Thyroid gland (tissue), 4 donors: Measurements from ENCODE around the gene IFNLR1. TPM values are rescaled to one million over a fixed set of nuclear protein-coding genes. Genes with fewer than 3 reads are reported as not detected.

Experiments used
- DNase-seq, 2 donors: peaks; one replicate each; pipeline ENCODE4 v3.0.0-alpha.2; 2019
- H3K27ac ChIP-seq, 3 donors: fragments of 200-600 bp; sonication (generic); 1 replicate in 2 of 3; 2 replicates in 1 of 3; pipeline ENCODE4 v1.5.1; 2016 to 2019; ENCODE audit warnings: mild to moderate bottlenecking in 1 of 3, moderate library complexity in 1 of 3
- H3K27me3 ChIP-seq: fragments of 200-600 bp; sonication (generic); one replicate; pipeline ENCODE4 v1.5.1; 2019
- H3K36me3 ChIP-seq, 2 donors: fragments of 200-600 bp; sonication (generic); one replicate each; pipeline ENCODE4 v1.5.1; 2016 to 2019
- H3K4me1 ChIP-seq, 2 donors: fragments of 200-600 bp; sonication (generic); one replicate each; pipeline ENCODE4 v1.5.1; 2017 to 2019
- H3K4me3 ChIP-seq, 3 donors: fragments of 200-600 bp; sonication (generic); replicated peaks in 1 of 3; 1 replicate in 2 of 3; 2 replicates in 1 of 3; pipeline ENCODE4 v1.5.1; 2016; ENCODE audit warnings: mild to moderate bottlenecking in 1 of 3
- H3K9me3 ChIP-seq: fragments of 200-600 bp; sonication (generic); one replicate; pipeline ENCODE4 v1.5.1; 2017
- POLR2A ChIP-seq, 2 donors: fragments of 450-650 bp; IDR thresholded peaks; one replicate each; pipeline ENCODE4 v1.6.1; 2017; ENCODE audit warnings: antibody characterized with exemption in 2 of 2, mild to moderate bottlenecking in 2 of 2, moderate library complexity in 1 of 2
- WGBS, 2 donors: methylation state at CpG; one replicate each; pipeline ENCODE4 v1.1.5; 2017; 5-methylcytosine and 5-hydroxymethylcytosine counted together
- intact Hi-C: fragments of 100-400 bp; cut with DNase I; formaldehyde crosslinking; loops from one replicate; pipeline ENCODE4 v1.15.1; 2023
- total RNA-seq, 4 donors: library from RNA; depleted of rRNA; stranded (reverse); fragments of >200 nt; gene quantifications; one replicate each; pipeline ENCODE4 v1.2.3, GENCODE V29; 2016
- TF ChIP-seq, protein P1 (sequence below), 6 experiments: fragments of 200-600 bp in 3 of 6; fragments of 450-650 bp in 3 of 6; sonication (generic) in 3 of 6; IDR thresholded peaks; one replicate each; pipeline ENCODE4 v1.5.1; 2016 to 2019; ENCODE audit warnings: antibody characterized with exemption in 6 of 6, mild to moderate bottlenecking in 2 of 6, inconsistent platforms in 1 of 6, moderate library complexity in 1 of 6

Gene IFNLR1
- total RNA-seq, 4 donors from 2014 or later: 4.7 to 9.3 (median 6.1) TPM

DNA sequence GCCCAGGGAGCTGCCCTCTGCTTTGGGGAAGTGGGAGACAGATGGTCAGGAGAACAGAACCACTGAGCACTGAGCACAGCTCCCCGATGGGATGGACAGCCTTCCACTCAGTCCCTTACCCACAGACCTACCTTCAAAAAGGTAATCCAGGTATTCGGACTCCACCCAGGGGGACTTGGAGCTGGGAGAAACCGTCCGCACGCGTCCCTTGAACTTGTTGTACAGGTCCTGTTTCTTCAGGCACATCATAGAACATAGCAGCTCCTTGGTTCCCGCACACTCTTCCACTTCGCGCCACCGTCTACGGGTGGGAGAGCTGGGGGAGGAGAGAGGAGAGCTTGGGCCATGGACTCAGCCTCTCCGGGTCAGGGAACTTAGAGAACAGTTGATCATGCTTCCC is 17.8 kb downstream of the IFNLR1 start:
- no peak for TF ChIP-seq POLR2A (IDR thresholded peaks at IDR 0.05)
- TF ChIP-seq, protein P1, sequence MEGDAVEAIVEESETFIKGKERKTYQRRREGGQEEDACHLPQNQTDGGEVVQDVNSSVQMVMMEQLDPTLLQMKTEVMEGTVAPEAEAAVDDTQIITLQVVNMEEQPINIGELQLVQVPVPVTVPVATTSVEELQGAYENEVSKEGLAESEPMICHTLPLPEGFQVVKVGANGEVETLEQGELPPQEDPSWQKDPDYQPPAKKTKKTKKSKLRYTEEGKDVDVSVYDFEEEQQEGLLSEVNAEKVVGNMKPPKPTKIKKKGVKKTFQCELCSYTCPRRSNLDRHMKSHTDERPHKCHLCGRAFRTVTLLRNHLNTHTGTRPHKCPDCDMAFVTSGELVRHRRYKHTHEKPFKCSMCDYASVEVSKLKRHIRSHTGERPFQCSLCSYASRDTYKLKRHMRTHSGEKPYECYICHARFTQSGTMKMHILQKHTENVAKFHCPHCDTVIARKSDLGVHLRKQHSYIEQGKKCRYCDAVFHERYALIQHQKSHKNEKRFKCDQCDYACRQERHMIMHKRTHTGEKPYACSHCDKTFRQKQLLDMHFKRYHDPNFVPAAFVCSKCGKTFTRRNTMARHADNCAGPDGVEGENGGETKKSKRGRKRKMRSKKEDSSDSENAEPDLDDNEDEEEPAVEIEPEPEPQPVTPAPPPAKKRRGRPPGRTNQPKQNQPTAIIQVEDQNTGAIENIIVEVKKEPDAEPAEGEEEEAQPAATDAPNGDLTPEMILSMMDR (IDR thresholded peaks at IDR 0.05): no peak
- intact Hi-C loops: no loop called here
- Histone ChIP-seq H3K27me3 (no peaks in the 10 kb centered on the region), H3K27ac (no peak overlapping the region), H3K4me1 (peaks cover 0 to under 1% of the 10 kb centered on the region in 2 donors), H3K9me3 (no peaks in the 10 kb centered on the region), H3K36me3 (peaks cover 0 to 3% of the 10 kb centered on the region in 2 donors), H3K4me3 (no peak overlapping the region)
- 90 to 96% methylated on average over 12 of the region's 12 CpGs for WGBS, 2 donors
- no peak for DNase-seq

DNA sequence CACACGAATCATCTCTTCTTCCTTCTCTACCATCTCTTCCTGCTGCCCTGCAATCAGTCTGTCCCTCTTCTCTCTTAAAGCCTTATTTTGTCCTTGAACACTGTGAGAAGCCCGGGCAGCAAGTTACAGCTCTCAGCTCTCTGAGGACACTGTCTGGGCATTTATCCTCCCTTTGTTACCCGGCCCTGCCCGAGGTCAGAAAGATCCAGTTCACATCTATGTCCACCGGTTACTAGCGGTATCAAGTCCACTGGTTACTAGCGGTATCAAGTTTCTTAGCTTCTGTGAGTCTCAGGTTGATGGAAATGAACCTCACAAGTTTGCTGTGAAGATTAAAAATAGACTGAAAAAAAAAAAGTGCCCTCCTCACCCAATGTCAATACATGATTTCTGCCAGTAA is 18.8 kb downstream of the IFNLR1 start:
- TF ChIP-seq, protein P1 (IDR thresholded peaks at IDR 0.05): no peak
- TF ChIP-seq POLR2A (IDR thresholded peaks at IDR 0.05): no peak
- Histone ChIP-seq H3K27ac (no peak overlapping the region), H3K4me1 (peaks cover 0 to 3% of the 10 kb centered on the region in 2 donors), H3K27me3 (no peaks in the 10 kb centered on the region), H3K36me3 (peaks cover 0 to 3% of the 10 kb centered on the region in 2 donors), H3K4me3 (no peak overlapping the region), H3K9me3 (no peaks in the 10 kb centered on the region)
- 87 to 90% methylated on average over 7 of the region's 7 CpGs for WGBS, 2 donors
- intact Hi-C loops: no loop called here
- no peak for DNase-seq

DNA sequence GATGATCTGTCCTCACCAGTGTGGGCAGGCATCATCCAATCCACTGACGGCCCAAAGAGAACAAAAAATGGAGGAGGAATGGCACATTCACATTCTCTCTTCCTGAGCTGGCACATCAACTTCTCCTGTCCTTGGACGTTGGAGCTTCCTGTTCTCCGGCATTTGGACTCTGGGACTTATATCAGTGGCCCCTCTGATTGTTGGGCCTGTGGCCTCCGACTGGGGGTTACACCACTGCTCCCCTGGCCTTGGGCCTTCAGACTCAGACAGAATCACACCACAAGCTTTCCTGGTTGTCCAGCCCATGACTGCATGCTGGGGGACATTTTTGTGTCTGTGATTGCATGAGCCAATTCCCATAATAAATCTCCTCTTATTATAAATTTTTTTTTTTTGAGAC is 20.1 kb downstream of the IFNLR1 start:
- Histone ChIP-seq H3K9me3 (no peaks in the 10 kb centered on the region), H3K4me3 (no peak overlapping the region), H3K27ac (no peak overlapping the region), H3K36me3 (peaks cover 0 to 3% of the 10 kb centered on the region in 2 donors), H3K4me1 (peaks cover 0 to 3% of the 10 kb centered on the region in 2 donors), H3K27me3 (no peaks in the 10 kb centered on the region)
- TF ChIP-seq, protein P1 (IDR thresholded peaks at IDR 0.05): no peak
- no peak for TF ChIP-seq POLR2A (IDR thresholded peaks at IDR 0.05)
- WGBS, 2 donors: 64 to 68% methylated on average over 4 of the region's 4 CpGs
- DNase-seq: no peak
- intact Hi-C loops: no loop called here

DNA sequence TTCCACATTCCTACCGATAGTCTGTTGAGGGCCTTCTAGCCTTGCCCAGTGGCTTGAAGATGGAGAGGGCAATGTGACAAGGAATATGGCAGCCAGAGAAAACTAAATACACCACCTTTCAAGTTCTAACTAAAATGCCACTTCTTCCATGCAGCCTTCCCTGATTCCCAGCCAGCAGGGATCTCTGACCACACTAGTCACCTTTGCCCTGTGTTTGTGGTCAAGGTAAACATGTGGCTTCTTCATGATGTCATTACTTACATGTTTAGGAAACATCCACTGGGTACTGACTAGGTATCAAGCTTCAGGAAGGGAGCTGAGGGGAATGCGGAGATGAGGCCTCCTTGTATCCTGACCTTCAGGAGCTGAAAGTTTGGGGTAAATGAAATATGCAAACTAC is 21.6 kb downstream of the IFNLR1 start:
- Histone ChIP-seq H3K27ac (no peak overlapping the region), H3K27me3 (no peaks in the 10 kb centered on the region), H3K4me3 (no peak overlapping the region), H3K9me3 (no peaks in the 10 kb centered on the region), H3K4me1 (peaks cover 0 to 3% of the 10 kb centered on the region in 2 donors), H3K36me3 (peaks cover 0 to 3% of the 10 kb centered on the region in 2 donors)
- DNase-seq: no peak
- TF ChIP-seq, protein P1 (IDR thresholded peaks at IDR 0.05): no peak
- intact Hi-C loops: no loop called here
- 83 to 96% methylated on average over 2 of the region's 2 CpGs for WGBS, 2 donors

DNA sequence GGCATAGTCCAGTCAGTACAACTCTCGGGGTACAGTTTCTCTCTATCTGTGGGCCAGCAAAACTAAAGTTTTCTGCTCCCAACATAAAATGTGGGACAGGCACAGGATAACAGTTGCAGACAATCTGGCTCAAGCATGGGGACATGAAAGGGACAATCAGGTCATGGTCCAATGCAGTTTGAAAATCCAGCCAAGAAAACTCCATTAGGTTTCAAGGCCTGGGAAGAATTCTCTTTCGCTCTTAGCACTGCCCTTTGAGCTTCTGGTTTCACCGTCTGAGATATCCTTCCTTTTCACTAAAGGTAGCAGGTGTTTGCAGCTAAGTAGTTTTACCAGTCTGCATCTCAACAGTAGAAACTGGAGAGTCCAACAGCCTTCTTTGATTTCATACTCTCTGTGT is 23.1 kb downstream of the IFNLR1 start:
- Histone ChIP-seq H3K36me3 (peaks cover 0 to 3% of the 10 kb centered on the region in 2 donors), H3K4me3 (no peak overlapping the region), H3K9me3 (no peaks in the 10 kb centered on the region), H3K27me3 (no peaks in the 10 kb centered on the region), H3K27ac (no peak overlapping the region), H3K4me1 (peaks cover 0 to 3% of the 10 kb centered on the region in 2 donors)
- WGBS, 2 donors: 60 to 75% methylated on average over 3 of the region's 3 CpGs
- TF ChIP-seq, protein P1 (IDR thresholded peaks at IDR 0.05): no peak
- TF ChIP-seq POLR2A (IDR thresholded peaks at IDR 0.05): no peak
- DNase-seq: no peak
- intact Hi-C loops: no loop called here
